Measurements from ENCODE around the gene ELL2. TPM values are rescaled to one million over a fixed set of nuclear protein-coding genes. Genes with fewer than 3 reads are reported as not detected.

The ELL2 gene
- polyA plus RNA-seq, 1 donor from 2014 or later: 1.4 TPM

DNA sequence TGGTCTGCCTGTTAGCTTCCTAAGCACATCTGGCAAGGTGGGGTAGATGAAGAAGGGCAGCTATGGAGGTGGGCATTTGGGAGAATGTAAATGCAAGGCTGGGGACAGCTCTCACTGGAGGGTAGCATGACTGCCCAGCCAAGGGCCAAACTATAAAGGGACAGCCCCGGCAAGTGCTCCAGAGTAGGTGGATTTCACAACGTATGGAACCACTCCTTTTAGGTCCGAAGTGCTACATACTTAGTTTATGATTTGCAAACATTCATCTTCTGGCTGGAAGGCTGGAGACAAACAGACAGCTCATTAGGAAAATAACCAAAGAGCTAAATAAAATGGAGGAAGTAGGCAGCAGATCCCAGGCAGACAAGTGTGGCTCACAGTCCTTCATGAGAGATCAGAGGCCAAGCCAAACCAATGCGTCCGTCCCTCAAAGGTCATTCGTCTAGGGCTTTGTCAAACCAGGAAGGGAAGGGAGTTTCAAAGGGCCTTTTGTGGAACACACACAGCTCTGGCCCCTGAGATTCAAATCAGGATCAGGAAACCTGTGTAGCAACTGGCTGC is 96.6 kb downstream of the ELL2 start:
- H3K9me2 ChIP-seq (ENCODE audit: insufficient read depth, low read length): no peaks in the 10 kb centered on the region
- no peaks in the 10 kb centered on the region for H3K27me3 ChIP-seq (ENCODE audit: insufficient read depth, low read depth, low read length)
- no peak overlapping the region for H3K4me3 ChIP-seq (ENCODE audit: low read length)
- H3K79me2 ChIP-seq (replicated peaks; ENCODE audit: insufficient read depth, low read length): no peaks in the 10 kb centered on the region
- no peak overlapping the region for H3K27ac ChIP-seq (ENCODE audit: low read length)
- H2AFZ ChIP-seq (ENCODE audit: low read depth, low read length): no peak overlapping the region
- no peaks in the 10 kb centered on the region for H3K36me3 ChIP-seq (ENCODE audit: insufficient read depth, low read length)
- H3K9ac ChIP-seq (ENCODE audit: low read length): no peak overlapping the region
- H3K4me2 ChIP-seq (ENCODE audit: low read length): no peak overlapping the region
- no peaks in the 10 kb centered on the region for H3K9me3 ChIP-seq (ENCODE audit: low read length)
- H3F3A ChIP-seq (ENCODE audit: insufficient read depth, low read length, poor library complexity, severe bottlenecking): no peaks in the 10 kb centered on the region
- no peaks in the 10 kb centered on the region for H4K20me1 ChIP-seq (ENCODE audit: insufficient read depth)
- TF ChIP-seq EZH2 (IDR thresholded peaks at IDR 0.05; ENCODE audit: borderline replicate concordance, insufficient read depth, low read length, poor library complexity, severe bottlenecking): no peak

- Histone ChIP-seq H3K9ac (ENCODE audit: low read length) (no peak overlapping the region), H4K20me1 (ENCODE audit: insufficient read depth) (no peaks in the 10 kb centered on the region), H3K79me2 (replicated peaks; ENCODE audit: insufficient read depth, low read length) (no peaks in the 10 kb centered on the region), H3K9me3 (ENCODE audit: low read length) (no peaks in the 10 kb centered on the region), H2AFZ (ENCODE audit: low read depth, low read length) (no peak overlapping the region), H3K4me2 (ENCODE audit: low read length) (no peak overlapping the region), H3K4me3 (ENCODE audit: low read length) (no peak overlapping the region), H3K27me3 (ENCODE audit: insufficient read depth, low read depth, low read length) (no peaks in the 10 kb centered on the region), H3F3A (ENCODE audit: insufficient read depth, low read length, poor library complexity, severe bottlenecking) (no peaks in the 10 kb centered on the region), H3K36me3 (ENCODE audit: insufficient read depth, low read length) (no peaks in the 10 kb centered on the region), H3K27ac (ENCODE audit: low read length) (no peak overlapping the region), H3K9me2 (ENCODE audit: insufficient read depth, low read length) (no peaks in the 10 kb centered on the region)
- TF ChIP-seq EZH2 (IDR thresholded peaks at IDR 0.05; ENCODE audit: borderline replicate concordance, insufficient read depth, low read length, poor library complexity, severe bottlenecking) (no peak), CTCF (IDR thresholded peaks at IDR 0.05; ENCODE audit: poor library complexity, severe bottlenecking) (no peak), MXI1 (conservative IDR thresholded peaks at IDR 0.05; ENCODE audit: poor library complexity, severe bottlenecking) (no peak), RAD21 (conservative IDR thresholded peaks at IDR 0.05) (no peak), SMC3 (conservative IDR thresholded peaks at IDR 0.05; ENCODE audit: poor library complexity) (no peak), POLR2AphosphoS5 (IDR thresholded peaks at IDR 0.05) (no peak)
Observed at GRCh38 chr5:95864456-95864855, 97.2 kb downstream of the ELL2 start.

DNA sequence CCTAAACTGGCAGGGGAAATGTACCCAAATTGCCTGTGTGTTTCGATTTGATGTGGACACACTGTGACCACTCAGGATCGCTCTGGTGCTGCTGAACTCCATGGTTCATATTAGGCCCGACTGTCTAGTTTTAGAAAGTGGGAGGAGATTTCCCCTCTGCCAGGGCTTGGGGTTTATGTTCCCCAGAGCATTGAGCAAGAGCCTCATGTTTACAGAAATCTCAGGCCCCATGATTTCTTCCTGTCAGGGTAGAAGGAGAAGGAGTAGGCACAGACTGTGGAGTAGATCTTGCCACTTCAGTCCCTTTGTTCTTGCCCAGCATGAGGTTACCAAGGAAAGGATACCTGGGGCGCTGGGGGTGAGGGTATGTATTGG is 98.3 kb downstream of the ELL2 start:
- Histone ChIP-seq H2AFZ (ENCODE audit: low read depth, low read length) (no peak overlapping the region), H3K79me2 (replicated peaks; ENCODE audit: insufficient read depth, low read length) (no peaks in the 10 kb centered on the region), H3K9me3 (ENCODE audit: low read length) (no peaks in the 10 kb centered on the region), H3K27me3 (ENCODE audit: insufficient read depth, low read depth, low read length) (no peaks in the 10 kb centered on the region), H3K4me2 (ENCODE audit: low read length) (no peak overlapping the region), H3K4me3 (ENCODE audit: low read length) (no peak overlapping the region), H3K36me3 (ENCODE audit: insufficient read depth, low read length) (no peaks in the 10 kb centered on the region), H3F3A (ENCODE audit: insufficient read depth, low read length, poor library complexity, severe bottlenecking) (no peaks in the 10 kb centered on the region), H3K9me2 (ENCODE audit: insufficient read depth, low read length) (no peaks in the 10 kb centered on the region), H4K20me1 (ENCODE audit: insufficient read depth) (no peaks in the 10 kb centered on the region), H3K9ac (ENCODE audit: low read length) (no peak overlapping the region), H3K27ac (ENCODE audit: low read length) (no peak overlapping the region)
- TF ChIP-seq SMC3 (conservative IDR thresholded peaks at IDR 0.05; ENCODE audit: poor library complexity) (no peak), RAD21 (conservative IDR thresholded peaks at IDR 0.05) (no peak), REST (IDR thresholded peaks at IDR 0.05; ENCODE audit: borderline replicate concordance) (no peak), TAF1 (IDR thresholded peaks at IDR 0.05; ENCODE audit: low read depth) (no peak), EP300 (conservative IDR thresholded peaks at IDR 0.05; ENCODE audit: poor library complexity, severe bottlenecking) (no peak), MXI1 (conservative IDR thresholded peaks at IDR 0.05; ENCODE audit: poor library complexity, severe bottlenecking) (no peak), EZH2 (IDR thresholded peaks at IDR 0.05; ENCODE audit: borderline replicate concordance, insufficient read depth, low read length, poor library complexity, severe bottlenecking) (no peak), CTCF (IDR thresholded peaks at IDR 0.05; ENCODE audit: poor library complexity, severe bottlenecking) (no peak), POLR2AphosphoS5 (IDR thresholded peaks at IDR 0.05) (no peak)

All from neural cell (in vitro differentiated cells).